SK-N-SH (cell line): ENCODE results near the gene PRKG1. TPM values are rescaled to one million over a fixed set of nuclear protein-coding genes. Genes with fewer than 3 reads are reported as not detected.

Experiments used
- CTCF ChIA-PET: fragments of 300-600, 350-600 bp; formaldehyde crosslinking; extraction: SDS; loops from one replicate; lab custom pipeline; 2021; lab: Yijun Ruan, JAX
- POLR2A ChIA-PET: fragments of 350-600 bp; sonication (Branson Sonifier 250); formaldehyde crosslinking; extraction: SDS; loops from one replicate; lab custom pipeline; 2020; ENCODE audit warnings: antibody characterized with exemption, inconsistent platforms; lab: Yijun Ruan, JAX
- DNase-seq: peaks from one replicate; pipeline ENCODE4 v3.0.0; 2012
- H2AFZ ChIP-seq: fragments of 200-600 bp; sonication (generic); 2 replicates; pipeline ENCODE4 v1.8.1; 2016; ENCODE audit warnings: antibody characterized with exemption, mild to moderate bottlenecking, low read depth
- H3F3A ChIP-seq: fragments of 200-600 bp; sonication (generic); replicated peaks from 2 replicates; pipeline ENCODE3; 2016; ENCODE audit warnings: antibody characterized with exemption, mild to moderate bottlenecking; ENCODE audit not compliant: insufficient read depth
- H3K27ac ChIP-seq, 2 experiments: fragments of 200-500 bp in 1 of 2; fragments of 200-600 bp in 1 of 2; sonication (Bioruptor generic) in 1 of 2; sonication (generic), shearing (Covaris generic) in 1 of 2; 2 replicates each; pipeline versions ENCODE4 v1.5.1 to v1.6.1; 2014 to 2016; ENCODE audit warnings: low read depth in 2 of 2, inconsistent platforms in 1 of 2, low read length in 1 of 2, mild to moderate bottlenecking in 1 of 2, mixed read lengths in 1 of 2
- H3K27me3 ChIP-seq: fragments of 200-600 bp; sonication (generic), shearing (Covaris generic); 2 replicates; pipeline ENCODE4 v1.6.1; 2016; ENCODE audit warnings: mixed run types; ENCODE audit not compliant: insufficient read depth
- H3K36me3 ChIP-seq, 2 experiments: fragments of 200-500 bp in 1 of 2; fragments of 200-600 bp in 1 of 2; sonication (Bioruptor generic) in 1 of 2; sonication (generic) in 1 of 2; replicated peaks in 1 of 2; 2 replicates each; pipeline versions ENCODE3 to v1.5.1; 2014 to 2016; ENCODE audit warnings: low read length in 1 of 2, mild to moderate bottlenecking in 1 of 2; ENCODE audit not compliant: insufficient read depth in 2 of 2, control insufficient read depth in 1 of 2
- H3K4me1 ChIP-seq, 2 experiments: fragments of 200-500 bp in 1 of 2; fragments of 200-600 bp in 1 of 2; sonication (Bioruptor generic) in 1 of 2; sonication (generic), shearing (Covaris generic) in 1 of 2; 2 replicates each; pipeline versions ENCODE4 v1.5.1 to v1.6.1; 2014 to 2016; ENCODE audit warnings: low read depth in 1 of 2, low read length in 1 of 2, mixed run types in 1 of 2; ENCODE audit not compliant: insufficient read depth in 2 of 2, control insufficient read depth in 1 of 2
- H3K4me2 ChIP-seq: fragments of 200-600 bp; sonication (generic), shearing (Covaris generic); 2 replicates; pipeline ENCODE4 v1.6.1; 2017; ENCODE audit warnings: mixed run types
- H3K4me3 ChIP-seq, 2 experiments: fragments of 200-500 bp in 1 of 2; fragments of 200-600 bp in 1 of 2; sonication (Bioruptor generic) in 1 of 2; sonication (generic), shearing (Covaris generic) in 1 of 2; 2 replicates each; pipeline versions ENCODE4 v1.5.1 to v1.8.1; 2014 to 2016; ENCODE audit warnings: low read depth in 2 of 2, inconsistent platforms in 1 of 2, low read length in 1 of 2, mild to moderate bottlenecking in 1 of 2, mixed read lengths in 1 of 2, moderate library complexity in 1 of 2
- H3K79me2 ChIP-seq: fragments of 200-600 bp; sonication (generic); 2 replicates; pipeline ENCODE4 v1.8.1; 2017; ENCODE audit warnings: mild to moderate bottlenecking; ENCODE audit not compliant: insufficient read depth
- H3K9ac ChIP-seq: fragments of 200-600 bp; sonication (generic); 2 replicates; pipeline ENCODE4 v1.6.1; 2017; ENCODE audit warnings: mixed run types
- H3K9me2 ChIP-seq: fragments of 200-600 bp; sonication (generic); 2 replicates; pipeline ENCODE4 v1.6.1; 2017; ENCODE audit warnings: mixed run types
- H3K9me3 ChIP-seq: fragments of 200-600 bp; sonication (generic); 2 replicates; pipeline ENCODE4 v1.6.1; 2017; ENCODE audit warnings: mixed run types, mild to moderate bottlenecking, moderate library complexity
- H4K20me1 ChIP-seq: fragments of 200-600 bp; sonication (generic); 2 replicates; pipeline ENCODE4 v1.6.1; 2017; ENCODE audit warnings: mild to moderate bottlenecking, mixed run types; ENCODE audit not compliant: insufficient read depth
- CHD2 ChIP-seq: fragments of 150-350 bp; IDR thresholded peaks from 2 replicates; pipeline ENCODE4 v1.6.1; 2018; ENCODE audit warnings: low read length; ENCODE audit not compliant: partially characterized antibody
- ELF1 ChIP-seq: IDR thresholded peaks from 2 replicates; pipeline ENCODE4 v1.4.0; 2012
- EZH2phosphoT487 ChIP-seq: fragments of 200-600 bp; sonication (generic); IDR thresholded peaks from 2 replicates; pipeline ENCODE4 v1.6.1; 2017; ENCODE audit warnings: low read depth, mixed run types, mild to moderate bottlenecking, antibody characterized with exemption, moderate library complexity, borderline replicate concordance
- FOXM1 ChIP-seq: IDR thresholded peaks from 2 replicates; pipeline ENCODE4 v1.4.0; 2012; ENCODE audit warnings: low read depth, mild to moderate bottlenecking
- GABPA ChIP-seq: IDR thresholded peaks from 2 replicates; pipeline ENCODE4 v1.4.0; 2012; ENCODE audit warnings: low read depth, mild to moderate bottlenecking
- GATA2 ChIP-seq: sonication (generic); formaldehyde crosslinking; IDR thresholded peaks from 2 replicates; pipeline ENCODE4 v1.5.0; 2020; ENCODE audit warnings: mild to moderate bottlenecking, missing genetic modification reagents
- JUND ChIP-seq: IDR thresholded peaks from 2 replicates; pipeline ENCODE4 v1.4.0; 2012
- MEF2A ChIP-seq: IDR thresholded peaks from 2 replicates; pipeline ENCODE4 v1.4.0; 2012; ENCODE audit warnings: low read depth, borderline replicate concordance
- NRF1 ChIP-seq: IDR thresholded peaks from 2 replicates; pipeline ENCODE4 v1.6.1; 2012; ENCODE audit warnings: low read depth, mild to moderate bottlenecking, low read length
- POLR2AphosphoS5 ChIP-seq: IDR thresholded peaks from 2 replicates; pipeline ENCODE4 v1.6.1; 2012; ENCODE audit warnings: low read depth, low read length
- RAD21 ChIP-seq: IDR thresholded peaks from 2 replicates; pipeline ENCODE4 v1.6.1; 2012; ENCODE audit warnings: mild to moderate bottlenecking, low read length
- RCOR1 ChIP-seq: fragments of 150-350 bp; IDR thresholded peaks from 2 replicates; pipeline ENCODE4 v1.6.1; 2017; ENCODE audit warnings: antibody characterized with exemption, low read length
- RXRA ChIP-seq: IDR thresholded peaks from 2 replicates; pipeline ENCODE4 v1.4.0; 2012; ENCODE audit warnings: low read depth, mild to moderate bottlenecking, borderline replicate concordance
- SIN3A ChIP-seq: IDR thresholded peaks from 2 replicates; pipeline ENCODE4 v1.6.1; 2012; ENCODE audit warnings: low read depth, mild to moderate bottlenecking, low read length, moderate library complexity, borderline replicate concordance
- SMC3 ChIP-seq: IDR thresholded peaks from 2 replicates; pipeline ENCODE4 v1.6.1; 2012; ENCODE audit warnings: low read depth, low read length, improper control_type of control experiment
- TAF1 ChIP-seq: IDR thresholded peaks from 2 replicates; pipeline ENCODE4 v1.6.1; 2012; ENCODE audit warnings: low read depth, mild to moderate bottlenecking, low read length, moderate library complexity, borderline replicate concordance
- TCF12 ChIP-seq: IDR thresholded peaks from 2 replicates; pipeline ENCODE4 v1.4.0; 2012
- TEAD4 ChIP-seq: IDR thresholded peaks from 2 replicates; pipeline ENCODE4 v1.4.0; 2012; ENCODE audit warnings: mild to moderate bottlenecking, borderline replicate concordance; ENCODE audit not compliant: insufficient read depth
- YY1 ChIP-seq: IDR thresholded peaks from 2 replicates; pipeline ENCODE4 v1.4.0; 2012; ENCODE audit warnings: low read depth, mild to moderate bottlenecking
- WGBS: methylation state at CpG from one replicate; pipeline ENCODE4 v1.1.6; 2017; ENCODE audit warnings: low lambda C conversion rate; 5-methylcytosine and 5-hydroxymethylcytosine counted together
- polyA plus RNA-seq, 3 experiments: library from polyadenylated mRNA; depleted of rRNA; stranded (reverse); fragments of >200 nt; gene quantifications; 2 replicates each; pipeline ENCODE4 v1.2.3, GENCODE V29; 2012
- TF ChIP-seq, protein P1 (sequence below): fragments of 200-600 bp; sonication (generic); IDR thresholded peaks from 2 replicates; pipeline ENCODE4 v1.6.1; 2017; ENCODE audit warnings: antibody characterized with exemption, mild to moderate bottlenecking, moderate library complexity
- TF ChIP-seq, protein P2 (sequence below): IDR thresholded peaks from 2 replicates; pipeline ENCODE4 v1.4.0; 2012; ENCODE audit warnings: low read depth, borderline replicate concordance
- TF ChIP-seq, protein P3 (sequence below): IDR thresholded peaks from 2 replicates; pipeline ENCODE4 v1.4.0; 2012; ENCODE audit warnings: low read depth
- TF ChIP-seq, protein P4 (sequence below): IDR thresholded peaks from 2 replicates; pipeline ENCODE4 v1.6.1; 2012; ENCODE audit warnings: mild to moderate bottlenecking, low read depth, low read length, moderate library complexity

PRKG1 gene
- polyA plus RNA-seq, 1 of the 3 experiments (the other 2 are of a cell fraction) = 4.1 TPM

DNA sequence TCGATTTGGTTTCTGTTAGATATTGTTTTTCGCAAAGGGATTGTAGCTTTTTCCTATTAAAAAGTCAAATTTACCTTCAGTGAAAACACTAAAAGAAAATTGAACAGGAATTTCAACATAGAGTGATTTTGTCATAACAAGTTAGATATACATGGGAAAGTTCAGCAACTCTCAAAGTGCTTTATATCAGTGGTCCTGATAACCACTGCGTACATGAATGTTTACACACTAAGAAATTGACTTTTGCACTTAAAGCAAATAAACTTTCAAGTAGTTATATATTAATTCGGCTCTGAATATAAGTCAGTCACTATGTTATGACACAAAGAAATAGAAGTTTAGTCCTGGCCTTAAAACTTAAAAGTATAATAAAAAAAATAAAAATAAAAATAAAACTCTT lies 1138.5 kb downstream of the PRKG1 start (continued):
- TF ChIP-seq, protein P1, sequence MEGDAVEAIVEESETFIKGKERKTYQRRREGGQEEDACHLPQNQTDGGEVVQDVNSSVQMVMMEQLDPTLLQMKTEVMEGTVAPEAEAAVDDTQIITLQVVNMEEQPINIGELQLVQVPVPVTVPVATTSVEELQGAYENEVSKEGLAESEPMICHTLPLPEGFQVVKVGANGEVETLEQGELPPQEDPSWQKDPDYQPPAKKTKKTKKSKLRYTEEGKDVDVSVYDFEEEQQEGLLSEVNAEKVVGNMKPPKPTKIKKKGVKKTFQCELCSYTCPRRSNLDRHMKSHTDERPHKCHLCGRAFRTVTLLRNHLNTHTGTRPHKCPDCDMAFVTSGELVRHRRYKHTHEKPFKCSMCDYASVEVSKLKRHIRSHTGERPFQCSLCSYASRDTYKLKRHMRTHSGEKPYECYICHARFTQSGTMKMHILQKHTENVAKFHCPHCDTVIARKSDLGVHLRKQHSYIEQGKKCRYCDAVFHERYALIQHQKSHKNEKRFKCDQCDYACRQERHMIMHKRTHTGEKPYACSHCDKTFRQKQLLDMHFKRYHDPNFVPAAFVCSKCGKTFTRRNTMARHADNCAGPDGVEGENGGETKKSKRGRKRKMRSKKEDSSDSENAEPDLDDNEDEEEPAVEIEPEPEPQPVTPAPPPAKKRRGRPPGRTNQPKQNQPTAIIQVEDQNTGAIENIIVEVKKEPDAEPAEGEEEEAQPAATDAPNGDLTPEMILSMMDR = no peak
- TF ChIP-seq NRF1 = no peak
- no peak for TF ChIP-seq JUND
- no peak for TF ChIP-seq MEF2A
- no peak for TF ChIP-seq ELF1
- TF ChIP-seq EZH2phosphoT487 = no peak
- TF ChIP-seq YY1 = no peak
- TF ChIP-seq TEAD4 = no peak
- TF ChIP-seq SIN3A = no peak

DNA sequence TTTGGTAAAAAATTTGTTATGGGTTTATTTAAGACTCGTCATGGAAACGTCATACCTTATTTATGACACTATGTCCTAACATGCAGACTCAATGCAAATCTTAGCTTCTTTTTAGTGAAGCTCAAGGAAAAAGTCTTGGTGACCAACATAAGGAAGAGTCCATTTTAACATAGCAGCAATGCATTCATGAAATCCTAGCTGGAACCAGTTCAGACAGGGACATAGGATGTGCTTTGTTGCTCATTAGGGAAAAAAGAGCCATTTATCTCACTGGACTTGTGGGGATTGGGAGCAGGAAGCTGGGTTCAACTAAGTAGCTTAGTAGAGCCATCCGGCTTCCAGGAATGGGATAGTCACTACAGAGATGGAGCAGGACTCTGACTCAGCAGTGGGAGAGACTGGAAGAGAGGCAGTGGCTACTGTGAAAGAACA lies 1139.0 kb downstream of the PRKG1 start:
- no peaks in the 10 kb centered on the region for H3K36me3 ChIP-seq
- no peak for DNase-seq
- WGBS = 88% methylated on average over 3 of the region's 3 CpGs
- ChIA-PET POLR2A (no interaction called here), CTCF (interaction anchor here (0.6 to 2.1 kb wide), 7 partner anchors 136 to 1150 kb away, joined by 3 to 7 read pairs (median 3); no protein-coding TSS in a partner anchor)
- H3K27me3 ChIP-seq = no peaks in the 10 kb centered on the region
- no peak overlapping the region for H3K9ac ChIP-seq
- H3K9me3 ChIP-seq = no peaks in the 10 kb centered on the region
- H3F3A ChIP-seq = no peaks in the 10 kb centered on the region
- H3K4me3 ChIP-seq = no peak overlapping the region
- TF ChIP-seq TCF12 (no peak), SMC3 (no peak), MEF2A (no peak), EZH2phosphoT487 (no peak), FOXM1 (no peak), TAF1 (no peak), RXRA (no peak), POLR2AphosphoS5 (no peak), CHD2 (no peak), RAD21 (no peak), RCOR1 (no peak), GATA2 (CRISPR knock-in tag) (no peak), JUND (no peak), GABPA (no peak), ELF1 (no peak)
- TF ChIP-seq, protein P2, sequence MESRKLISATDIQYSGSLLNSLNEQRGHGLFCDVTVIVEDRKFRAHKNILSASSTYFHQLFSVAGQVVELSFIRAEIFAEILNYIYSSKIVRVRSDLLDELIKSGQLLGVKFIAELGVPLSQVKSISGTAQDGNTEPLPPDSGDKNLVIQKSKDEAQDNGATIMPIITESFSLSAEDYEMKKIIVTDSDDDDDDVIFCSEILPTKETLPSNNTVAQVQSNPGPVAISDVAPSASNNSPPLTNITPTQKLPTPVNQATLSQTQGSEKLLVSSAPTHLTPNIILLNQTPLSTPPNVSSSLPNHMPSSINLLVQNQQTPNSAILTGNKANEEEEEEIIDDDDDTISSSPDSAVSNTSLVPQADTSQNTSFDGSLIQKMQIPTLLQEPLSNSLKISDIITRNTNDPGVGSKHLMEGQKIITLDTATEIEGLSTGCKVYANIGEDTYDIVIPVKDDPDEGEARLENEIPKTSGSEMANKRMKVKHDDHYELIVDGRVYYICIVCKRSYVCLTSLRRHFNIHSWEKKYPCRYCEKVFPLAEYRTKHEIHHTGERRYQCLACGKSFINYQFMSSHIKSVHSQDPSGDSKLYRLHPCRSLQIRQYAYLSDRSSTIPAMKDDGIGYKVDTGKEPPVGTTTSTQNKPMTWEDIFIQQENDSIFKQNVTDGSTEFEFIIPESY = no peak
- TF ChIP-seq, protein P3, sequence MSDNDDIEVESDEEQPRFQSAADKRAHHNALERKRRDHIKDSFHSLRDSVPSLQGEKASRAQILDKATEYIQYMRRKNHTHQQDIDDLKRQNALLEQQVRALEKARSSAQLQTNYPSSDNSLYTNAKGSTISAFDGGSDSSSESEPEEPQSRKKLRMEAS = no peak
- TF ChIP-seq, protein P1 = no peak
- TF ChIP-seq, protein P4, sequence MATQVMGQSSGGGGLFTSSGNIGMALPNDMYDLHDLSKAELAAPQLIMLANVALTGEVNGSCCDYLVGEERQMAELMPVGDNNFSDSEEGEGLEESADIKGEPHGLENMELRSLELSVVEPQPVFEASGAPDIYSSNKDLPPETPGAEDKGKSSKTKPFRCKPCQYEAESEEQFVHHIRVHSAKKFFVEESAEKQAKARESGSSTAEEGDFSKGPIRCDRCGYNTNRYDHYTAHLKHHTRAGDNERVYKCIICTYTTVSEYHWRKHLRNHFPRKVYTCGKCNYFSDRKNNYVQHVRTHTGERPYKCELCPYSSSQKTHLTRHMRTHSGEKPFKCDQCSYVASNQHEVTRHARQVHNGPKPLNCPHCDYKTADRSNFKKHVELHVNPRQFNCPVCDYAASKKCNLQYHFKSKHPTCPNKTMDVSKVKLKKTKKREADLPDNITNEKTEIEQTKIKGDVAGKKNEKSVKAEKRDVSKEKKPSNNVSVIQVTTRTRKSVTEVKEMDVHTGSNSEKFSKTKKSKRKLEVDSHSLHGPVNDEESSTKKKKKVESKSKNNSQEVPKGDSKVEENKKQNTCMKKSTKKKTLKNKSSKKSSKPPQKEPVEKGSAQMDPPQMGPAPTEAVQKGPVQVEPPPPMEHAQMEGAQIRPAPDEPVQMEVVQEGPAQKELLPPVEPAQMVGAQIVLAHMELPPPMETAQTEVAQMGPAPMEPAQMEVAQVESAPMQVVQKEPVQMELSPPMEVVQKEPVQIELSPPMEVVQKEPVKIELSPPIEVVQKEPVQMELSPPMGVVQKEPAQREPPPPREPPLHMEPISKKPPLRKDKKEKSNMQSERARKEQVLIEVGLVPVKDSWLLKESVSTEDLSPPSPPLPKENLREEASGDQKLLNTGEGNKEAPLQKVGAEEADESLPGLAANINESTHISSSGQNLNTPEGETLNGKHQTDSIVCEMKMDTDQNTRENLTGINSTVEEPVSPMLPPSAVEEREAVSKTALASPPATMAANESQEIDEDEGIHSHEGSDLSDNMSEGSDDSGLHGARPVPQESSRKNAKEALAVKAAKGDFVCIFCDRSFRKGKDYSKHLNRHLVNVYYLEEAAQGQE = no peak
- TF ChIP-seq, all 33 proteins: peak for 0
- H4K20me1 ChIP-seq = no peaks in the 10 kb centered on the region
- H2AFZ ChIP-seq = no peak overlapping the region
- H3K4me2 ChIP-seq = no peak overlapping the region
- H3K9me2 ChIP-seq = no peaks in the 10 kb centered on the region
- H3K4me1 ChIP-seq = peaks cover 6 to 8% of the 10 kb centered on the region in 2 experiments
- peak overlapping the region in 1 of 2 experiments; percentile 4; a peak in 1 of 4 replicates for H3K27ac ChIP-seq
- H3K79me2 ChIP-seq = no peaks in the 10 kb centered on the region
